Neural progenitor cell (in vitro differentiated cells): ENCODE measurements around the gene BCOR. TPM values are rescaled to one million over a fixed set of nuclear protein-coding genes. Genes with fewer than 3 reads are reported as not detected.

Experiments used
- DNase-seq: peaks from one replicate; pipeline ENCODE4 v3.0.0-alpha.2; 2016; ENCODE audit warnings: low spot score
- H2AFZ ChIP-seq: fragments of 200-600 bp; sonication (generic); replicated peaks from 2 replicates; pipeline ENCODE4 v1.6.1; 2016; ENCODE audit warnings: antibody characterized with exemption
- H3F3A ChIP-seq: fragments of 200-600 bp; sonication (generic); 2 replicates; pipeline ENCODE4 v1.6.1; 2016; ENCODE audit warnings: antibody characterized with exemption, low read depth
- H3K27ac ChIP-seq: fragments of 200-600 bp; sonication (generic); 2 replicates; pipeline ENCODE4 v1.5.1; 2016; ENCODE audit warnings: mild to moderate bottlenecking
- H3K27me3 ChIP-seq: fragments of 200-600 bp; sonication (generic); 2 replicates; pipeline ENCODE4 v1.6.1; 2016; ENCODE audit warnings: mild to moderate bottlenecking, moderate library complexity
- H3K36me3 ChIP-seq: fragments of 200-600 bp; sonication (generic); 2 replicates; pipeline ENCODE4 v1.5.1; 2016
- H3K4me1 ChIP-seq: fragments of 200-600 bp; sonication (generic); 2 replicates; pipeline ENCODE4 v1.6.1; 2016; ENCODE audit warnings: mixed run types
- H3K4me2 ChIP-seq: fragments of 200-600 bp; sonication (generic); 2 replicates; pipeline ENCODE4 v1.6.1; 2016
- H3K4me3 ChIP-seq: fragments of 200-600 bp; sonication (generic); 2 replicates; pipeline ENCODE4 v1.5.1; 2016
- H3K79me2 ChIP-seq: fragments of 200-600 bp; sonication (generic); 2 replicates; pipeline ENCODE4 v1.6.1; 2016; ENCODE audit warnings: low read depth
- H3K9ac ChIP-seq: fragments of 200-600 bp; sonication (generic); 2 replicates; pipeline ENCODE4 v1.6.1; 2016
- H3K9me3 ChIP-seq: fragments of 200-600 bp; sonication (generic); 2 replicates; pipeline ENCODE4 v1.5.1; 2016; ENCODE audit warnings: low read depth
- H4K20me1 ChIP-seq: fragments of 200-600 bp; sonication (generic); 2 replicates; pipeline ENCODE4 v1.6.1; 2016; ENCODE audit warnings: low read depth
- H3K27ac Mint-ChIP-seq: 3 replicates; pipeline ENCODE4 v1.8.0; 2021; ENCODE audit warnings: mixed read lengths
- H3K27me3 Mint-ChIP-seq: 2 replicates; pipeline ENCODE4 v1.8.0; 2022; ENCODE audit warnings: low read depth, mild to moderate bottlenecking, inconsistent platforms, moderate library complexity, mixed read lengths; ENCODE audit not compliant: insufficient read depth
- H3K36me3 Mint-ChIP-seq: 3 replicates; pipeline ENCODE4 v1.8.0; 2021; ENCODE audit warnings: mixed read lengths
- H3K4me1 Mint-ChIP-seq: 3 replicates; pipeline ENCODE4 v1.8.0; 2021; ENCODE audit warnings: mixed read lengths
- H3K4me3 Mint-ChIP-seq: 3 replicates; pipeline ENCODE4 v1.8.0; 2021; ENCODE audit warnings: mild to moderate bottlenecking, moderate library complexity, mixed read lengths
- H3K9me3 Mint-ChIP-seq: 3 replicates; pipeline ENCODE4 v1.8.0; 2020; ENCODE audit warnings: mixed read lengths
- EZH2 ChIP-seq: fragments of 200-600 bp; sonication (generic); IDR thresholded peaks from 2 replicates; pipeline ENCODE4 v1.6.1; 2017; ENCODE audit warnings: antibody characterized with exemption, mild to moderate bottlenecking, moderate library complexity
- EZH2phosphoT487 ChIP-seq: fragments of 200-600 bp; sonication (generic); IDR thresholded peaks from 2 replicates; pipeline ENCODE4 v1.6.1; 2017; ENCODE audit warnings: antibody characterized with exemption
- total RNA-seq: library from RNA; depleted of rRNA; stranded (reverse); fragments of >200 nt; gene quantifications from 2 replicates; pipeline ENCODE4 v1.2.3, GENCODE V29; 2015; ENCODE audit warnings: low replicate concordance
- TF ChIP-seq, protein P1 (sequence below): fragments of 200-600 bp; sonication (generic); IDR thresholded peaks from 2 replicates; pipeline ENCODE4 v1.5.1; 2017; ENCODE audit warnings: antibody characterized with exemption, mild to moderate bottlenecking

BCOR gene
- total RNA-seq, result 29.5 and 32.4 TPM in 2 replicates

DNA sequence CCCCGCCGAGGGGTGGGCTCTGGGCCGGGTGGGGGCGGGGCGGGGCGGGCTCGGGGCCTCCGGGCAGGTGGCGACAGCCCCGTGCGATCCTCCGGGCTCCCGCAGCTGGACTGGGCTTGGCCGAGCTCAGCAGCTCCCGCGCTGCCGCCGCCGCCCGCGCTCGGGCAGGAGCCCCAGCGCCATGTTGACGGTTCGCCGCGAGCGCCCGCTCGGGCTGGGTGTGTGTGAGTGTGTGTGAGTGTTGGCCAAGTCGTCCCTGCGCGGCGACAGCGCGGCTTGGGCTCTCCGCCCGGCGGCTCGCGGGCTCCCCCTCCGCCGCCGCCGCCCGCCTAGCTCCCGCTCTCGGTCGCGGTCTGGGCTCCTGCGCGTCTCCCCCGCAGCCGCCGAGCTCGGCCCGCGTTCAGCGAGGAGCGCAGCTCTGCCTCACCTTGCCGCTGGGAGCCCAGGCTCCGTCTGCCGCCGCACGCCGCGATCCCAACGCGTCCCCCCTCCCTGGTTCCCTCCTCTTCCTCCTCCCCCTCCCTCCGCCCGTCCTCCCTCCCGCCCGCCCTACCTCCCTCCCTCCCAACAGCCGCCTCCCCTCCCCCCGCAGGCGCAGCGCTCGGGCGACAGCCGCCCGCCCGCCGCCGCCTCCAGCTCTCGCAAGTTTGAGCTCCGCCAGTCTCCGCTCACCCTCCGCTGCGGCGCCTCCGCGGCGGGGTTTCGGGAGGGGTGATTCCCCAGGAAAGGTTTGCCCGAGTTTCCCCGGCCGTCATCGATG, at the start of gene BCOR:
Gene BCOR (minus strand): TSS at position 455 of the 760 bp plus-strand sequence. CDS start 20,029 bp downstream, outside the sequence.
- Histone ChIP-seq H3F3A (peaks cover 68% of the 10 kb centered on the region), H3K27ac (no peak within 1 kb of the TSS), H3K79me2 (peaks cover 46% of the 10 kb centered on the region), H3K4me2 (peak within 1 kb of the TSS; percentile 92), H3K9me3 (no peaks in the 10 kb centered on the region), H3K4me1 (peaks cover 39% of the 10 kb centered on the region), H3K27me3 (peaks cover 68% of the 10 kb centered on the region), H2AFZ (no peak within 1 kb of the TSS), H3K9ac (no peak within 1 kb of the TSS), H4K20me1 (peaks cover 77% of the 10 kb centered on the region), H3K4me3 (peak within 1 kb of the TSS; percentile 77), H3K36me3 (no peaks in the 10 kb centered on the region)
- peak; percentile 81 for DNase-seq
- Mint-ChIP-seq H3K4me3 (peak within 1 kb of the TSS; percentile 87), H3K27ac (no peak within 1 kb of the TSS), H3K9me3 (peaks cover 6% of the 10 kb centered on the region), H3K27me3 (peaks cover 17% of the 10 kb centered on the region), H3K4me1 (peaks cover 41% of the 10 kb centered on the region), H3K36me3 (no peaks in the 10 kb centered on the region)
- TF ChIP-seq, protein P1, sequence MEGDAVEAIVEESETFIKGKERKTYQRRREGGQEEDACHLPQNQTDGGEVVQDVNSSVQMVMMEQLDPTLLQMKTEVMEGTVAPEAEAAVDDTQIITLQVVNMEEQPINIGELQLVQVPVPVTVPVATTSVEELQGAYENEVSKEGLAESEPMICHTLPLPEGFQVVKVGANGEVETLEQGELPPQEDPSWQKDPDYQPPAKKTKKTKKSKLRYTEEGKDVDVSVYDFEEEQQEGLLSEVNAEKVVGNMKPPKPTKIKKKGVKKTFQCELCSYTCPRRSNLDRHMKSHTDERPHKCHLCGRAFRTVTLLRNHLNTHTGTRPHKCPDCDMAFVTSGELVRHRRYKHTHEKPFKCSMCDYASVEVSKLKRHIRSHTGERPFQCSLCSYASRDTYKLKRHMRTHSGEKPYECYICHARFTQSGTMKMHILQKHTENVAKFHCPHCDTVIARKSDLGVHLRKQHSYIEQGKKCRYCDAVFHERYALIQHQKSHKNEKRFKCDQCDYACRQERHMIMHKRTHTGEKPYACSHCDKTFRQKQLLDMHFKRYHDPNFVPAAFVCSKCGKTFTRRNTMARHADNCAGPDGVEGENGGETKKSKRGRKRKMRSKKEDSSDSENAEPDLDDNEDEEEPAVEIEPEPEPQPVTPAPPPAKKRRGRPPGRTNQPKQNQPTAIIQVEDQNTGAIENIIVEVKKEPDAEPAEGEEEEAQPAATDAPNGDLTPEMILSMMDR, result peak; percentile 9
- TF ChIP-seq EZH2, result no peak
- TF ChIP-seq EZH2phosphoT487, result no peak

DNA sequence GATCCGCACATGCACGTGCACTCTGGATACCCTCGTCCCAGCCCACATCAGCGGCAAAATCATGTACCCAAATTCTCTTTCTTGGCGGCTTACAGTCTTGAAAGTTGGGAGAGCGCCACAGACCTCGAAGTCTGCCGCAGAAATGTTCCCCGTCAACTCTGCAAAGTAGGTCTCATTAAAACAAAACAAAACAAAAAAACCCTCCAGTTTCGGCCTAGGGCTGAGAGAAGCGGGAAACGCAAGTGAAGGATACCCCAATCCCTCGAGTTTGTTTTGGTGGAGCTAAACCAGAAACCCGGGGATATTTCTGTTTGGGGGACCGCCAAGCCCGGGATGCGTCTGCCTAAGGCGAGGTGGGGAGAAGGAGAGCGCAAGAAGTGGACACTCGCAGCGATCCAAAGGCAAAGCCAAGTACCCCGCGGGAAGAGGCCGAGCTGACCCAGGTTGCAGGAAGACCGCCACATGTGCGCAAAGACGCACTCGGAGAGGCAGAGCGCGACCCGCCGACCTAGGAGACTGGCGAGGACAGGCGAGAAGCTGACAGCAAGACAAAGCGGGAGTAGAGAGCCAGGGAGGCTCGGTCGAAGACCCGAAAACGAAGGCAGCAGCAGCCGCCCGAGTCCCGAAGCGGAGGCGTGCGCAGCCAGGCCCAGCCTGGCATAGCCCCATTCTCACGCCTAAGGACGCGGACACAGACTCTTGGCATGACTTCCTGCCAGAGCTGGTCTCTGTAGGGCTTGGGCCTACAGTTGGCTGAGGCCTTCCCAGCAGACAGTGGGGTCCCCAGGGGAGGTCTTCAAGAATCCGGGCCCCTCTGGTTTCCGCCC, 49.6 kb upstream of the BCOR start:
- DNase-seq, result peak; percentile 59
- no peak overlapping the region for H3K27ac ChIP-seq
- Mint-ChIP-seq H3K4me1 (peaks cover 56% of the 10 kb centered on the region), H3K36me3 (no peaks in the 10 kb centered on the region), H3K27ac (no peak overlapping the region), H3K27me3 (peaks cover 9% of the 10 kb centered on the region), H3K9me3 (peaks cover 16% of the 10 kb centered on the region), H3K4me3 (peak overlapping the region; percentile 75)
- peaks cover 45% of the 10 kb centered on the region for H4K20me1 ChIP-seq
- H3K27me3 ChIP-seq, result peaks cover 100% of the 10 kb centered on the region
- TF ChIP-seq EZH2 (peak; percentile 80), EZH2phosphoT487 (peak; percentile 74)
- TF ChIP-seq, protein P1, result no peak
- peaks cover 61% of the 10 kb centered on the region for H3K4me1 ChIP-seq
- no peaks in the 10 kb centered on the region for H3K79me2 ChIP-seq
- no peaks in the 10 kb centered on the region for H3K9me3 ChIP-seq
- peak overlapping the region; percentile 49 for H3K4me3 ChIP-seq
- H3K36me3 ChIP-seq, result no peaks in the 10 kb centered on the region
- H3F3A ChIP-seq, result peaks cover 81% of the 10 kb centered on the region
- H3K9ac ChIP-seq, result no peak overlapping the region
- no peak overlapping the region for H2AFZ ChIP-seq
- H3K4me2 ChIP-seq, result peak overlapping the region; percentile 80

DNA sequence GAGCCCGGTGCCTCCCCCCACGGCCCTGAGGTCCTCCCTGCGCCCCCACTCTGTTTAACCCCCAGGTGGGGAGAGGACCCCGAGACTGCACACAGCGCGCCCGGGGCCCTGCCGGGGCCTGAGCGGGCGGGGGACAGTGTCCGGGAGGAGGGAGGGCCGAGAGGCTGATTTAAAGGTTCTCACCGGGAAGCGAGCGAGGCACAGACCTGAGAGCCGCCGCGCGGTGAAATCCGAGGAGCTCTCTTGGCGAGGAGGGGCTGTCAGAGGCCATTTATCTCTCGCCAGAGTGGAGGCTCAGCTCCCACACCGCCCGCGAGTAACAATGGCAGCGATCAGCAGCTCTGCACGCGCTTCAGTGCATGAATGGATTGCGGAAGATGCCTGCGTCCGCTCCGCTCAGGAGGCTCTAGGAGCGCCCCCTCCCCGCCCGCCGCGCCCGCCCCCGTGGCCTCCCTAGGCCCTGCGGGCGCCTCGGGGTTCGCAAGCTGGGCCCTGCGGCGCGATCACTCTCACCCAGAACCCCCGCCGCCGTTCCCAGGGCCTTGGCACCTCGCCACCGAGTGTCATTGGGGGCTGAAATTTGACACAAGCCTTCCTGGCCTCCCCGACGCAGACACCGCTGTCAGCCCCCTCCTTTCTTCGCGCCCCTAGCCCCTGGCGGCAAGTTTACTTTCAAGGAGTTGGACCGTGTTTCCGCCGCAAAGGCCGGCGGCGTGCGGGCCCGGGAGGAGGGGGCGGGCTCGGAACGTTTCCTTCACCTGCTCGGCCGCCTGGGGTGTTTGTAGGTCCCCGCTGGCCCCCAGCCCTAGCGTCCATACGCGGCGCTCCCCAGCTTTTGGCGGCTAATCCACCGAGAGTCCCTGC, 48.7 kb upstream of the BCOR start:
- DNase-seq, result peak; percentile 93
- Histone ChIP-seq H3K4me3 (peak overlapping the region; percentile 49), H3K9ac (no peak overlapping the region), H2AFZ (peak overlapping the region; percentile 4), H3K4me1 (peaks cover 57% of the 10 kb centered on the region), H4K20me1 (peaks cover 52% of the 10 kb centered on the region), H3K4me2 (peak overlapping the region; percentile 80), H3K9me3 (no peaks in the 10 kb centered on the region), H3K27me3 (peaks cover 100% of the 10 kb centered on the region), H3K27ac (no peak overlapping the region), H3K79me2 (no peaks in the 10 kb centered on the region), H3F3A (peaks cover 81% of the 10 kb centered on the region), H3K36me3 (no peaks in the 10 kb centered on the region)
- Mint-ChIP-seq H3K4me3 (peak overlapping the region; percentile 75), H3K27ac (no peak overlapping the region), H3K9me3 (peaks cover 16% of the 10 kb centered on the region), H3K4me1 (peaks cover 62% of the 10 kb centered on the region), H3K36me3 (no peaks in the 10 kb centered on the region), H3K27me3 (peaks cover 13% of the 10 kb centered on the region)
- TF ChIP-seq, protein P1, result no peak
- peak; percentile 77 for TF ChIP-seq EZH2
- no peak for TF ChIP-seq EZH2phosphoT487
